HepG2 (cell line): ENCODE measurements around the gene CPEB4. TPM values are rescaled to one million over a fixed set of nuclear protein-coding genes. Genes with fewer than 3 reads are reported as not detected.

Experiments used
- ATF4 ChIP-seq, 2 experiments: fragments of 450-650 bp in 1 of 2; sonication (generic) in 1 of 2; formaldehyde crosslinking; IDR thresholded peaks; 2 replicates each; pipeline versions ENCODE4 v1.5.0 to v1.8.0; 2020 to 2022; ENCODE audit warnings: mild to moderate bottlenecking in 1 of 2, missing genetic modification reagents in 1 of 2
- ATF5 ChIP-seq: sonication (generic); formaldehyde crosslinking; IDR thresholded peaks from 2 replicates; pipeline ENCODE4 v1.4.0; 2020; ENCODE audit warnings: mild to moderate bottlenecking, low read depth, missing genetic modification reagents
- GATA4 ChIP-seq: sonication (generic); IDR thresholded peaks from 2 replicates; pipeline ENCODE4 v1.6.1; 2016; ENCODE audit warnings: antibody characterized with exemption, low read depth, borderline replicate concordance
- GZF1 ChIP-seq: sonication (generic); formaldehyde crosslinking; IDR thresholded peaks from 2 replicates; pipeline ENCODE4 v1.5.1; 2020; ENCODE audit warnings: mild to moderate bottlenecking, missing genetic modification reagents
- HHEX ChIP-seq: IDR thresholded peaks from 2 replicates; pipeline ENCODE4 v1.6.1; 2016; ENCODE audit warnings: control low read depth
- HOXA7 ChIP-seq: sonication (generic); formaldehyde crosslinking; IDR thresholded peaks from 2 replicates; pipeline ENCODE4 v1.8.1; 2022; ENCODE audit warnings: mild to moderate bottlenecking, missing genetic modification reagents, moderate library complexity
- JDP2 ChIP-seq: sonication (generic); formaldehyde crosslinking; IDR thresholded peaks from 2 replicates; pipeline ENCODE4 v1.8.1; 2022; ENCODE audit warnings: missing genetic modification reagents, borderline replicate concordance
- JUND ChIP-seq: sonication (generic); formaldehyde crosslinking; IDR thresholded peaks from 2 replicates; pipeline ENCODE4 v1.8.0; 2022; ENCODE audit warnings: mild to moderate bottlenecking, missing genetic modification reagents
- KAT8 ChIP-seq: IDR thresholded peaks from 2 replicates; pipeline ENCODE4 v1.6.1; 2016; ENCODE audit warnings: missing genetic modification reagents, missing compliant biosample characterization
- KDM2A ChIP-seq: sonication (generic); formaldehyde crosslinking; IDR thresholded peaks from 2 replicates; pipeline ENCODE4 v1.4.0; 2020; ENCODE audit warnings: low read depth, missing genetic modification reagents, borderline replicate concordance
- LCORL ChIP-seq, 2 experiments: fragments of 450-650 bp in 1 of 2; sonication (generic) in 1 of 2; formaldehyde crosslinking in 1 of 2; IDR thresholded peaks; 2 replicates each; pipeline versions ENCODE4 v1.5.0 to v1.6.1; 2017 to 2020; ENCODE audit warnings: antibody characterized with exemption in 1 of 2, missing genetic modification reagents in 1 of 2
- MED13 ChIP-seq: sonication (generic); formaldehyde crosslinking; IDR thresholded peaks from 2 replicates; pipeline ENCODE4 v1.5.0; 2020; ENCODE audit warnings: missing genetic modification reagents
- MED8 ChIP-seq: sonication (generic); formaldehyde crosslinking; IDR thresholded peaks from 2 replicates; pipeline ENCODE4 v1.8.1; 2023; ENCODE audit warnings: mild to moderate bottlenecking, missing genetic modification reagents; ENCODE audit not compliant: insufficient replicate concordance
- MYNN ChIP-seq: sonication (generic); formaldehyde crosslinking; IDR thresholded peaks from 2 replicates; pipeline ENCODE4 v1.4.0; 2020; ENCODE audit warnings: mild to moderate bottlenecking, low read depth, missing genetic modification reagents
- MZF1 ChIP-seq: sonication (generic); formaldehyde crosslinking; IDR thresholded peaks from 2 replicates; pipeline ENCODE4 v1.8.1; 2023; ENCODE audit warnings: mild to moderate bottlenecking, missing genetic modification reagents, borderline replicate concordance
- NFIB ChIP-seq: sonication (generic); formaldehyde crosslinking; IDR thresholded peaks from 2 replicates; pipeline ENCODE4 v1.9.0; 2021; ENCODE audit warnings: missing genetic modification reagents, mild to moderate bottlenecking, borderline replicate concordance
- PREB ChIP-seq: sonication (generic); formaldehyde crosslinking; IDR thresholded peaks from 2 replicates; pipeline ENCODE4 v1.4.0; 2020; ENCODE audit warnings: missing genetic modification reagents
- RCOR2 ChIP-seq: IDR thresholded peaks from 2 replicates; pipeline ENCODE4 v1.6.1; 2016; ENCODE audit warnings: missing biosample characterization, missing genetic modification reagents
- SIX1 ChIP-seq: sonication (generic); formaldehyde crosslinking; IDR thresholded peaks from 2 replicates; pipeline ENCODE4 v1.4.0; 2020; ENCODE audit warnings: missing genetic modification reagents, borderline replicate concordance
- ZBTB20 ChIP-seq: sonication (generic); formaldehyde crosslinking; IDR thresholded peaks from 2 replicates; pipeline ENCODE4 v1.8.1; 2023; ENCODE audit warnings: missing genetic modification reagents, low read depth, mild to moderate bottlenecking, borderline replicate concordance
- ZNF124 ChIP-seq: sonication (generic); formaldehyde crosslinking; IDR thresholded peaks from 2 replicates; pipeline ENCODE4 v1.4.0; 2020; ENCODE audit warnings: missing genetic modification reagents
- ZNF784 ChIP-seq: sonication (generic); formaldehyde crosslinking; IDR thresholded peaks from 2 replicates; pipeline ENCODE4 v1.5.1; 2020; ENCODE audit warnings: missing genetic modification reagents, mild to moderate bottlenecking, borderline replicate concordance
- polyA plus RNA-seq, 8 experiments: library from polyadenylated mRNA; depleted of rRNA in 3 of 8; stranded (reverse) in 7 of 8; unstranded in 1 of 8; fragments of >200 nt; fragmentation: Illumina TruSeq in 4 of 8; extraction: Trizol in 4 of 8; gene quantifications; 2 replicates each; pipeline versions ENCODE4 v1.2.1 to v1.2.3, GENCODE V29; 2011 to 2016; ENCODE audit warnings: low read depth in 4 of 8, missing spikeins in 1 of 8, mixed read lengths in 1 of 8; ENCODE audit not compliant: insufficient read depth in 1 of 8
- total RNA-seq, 5 experiments: library from RNA; depleted of rRNA; stranded (reverse); fragments of >200 nt; fragmentation: Illumina TruSeq; extraction: Trizol; gene quantifications; 2 replicates each; pipeline ENCODE4 v1.2.3, GENCODE V29; 2016; ENCODE audit warnings: low read depth in 1 of 5

Gene CPEB4
- total and polyA plus RNA-seq, 2 of the 13 experiments (the other 11 are each of a cell fraction or from before 2014, with no cell fraction given), result 7.7 to 26.7 TPM

- TF ChIP-seq ATF5 (CRISPR knock-in tag) (no peak), MED8 (CRISPR knock-in tag) (peak; percentile 88), MED13 (0 out of 2 replicates have a peak, but pooled peaks have one; percentile 42), NFIB (CRISPR knock-in tag) (no peak), RCOR2 (CRISPR knock-in tag) (no peak), SIX1 (peak; percentile 62; the same call in 1 of the 2 replicates), ZNF124 (CRISPR knock-in tag) (no peak), KAT8 (peak; percentile 49), GZF1 (0 out of 2 replicates have a peak, but pooled peaks have one; percentile 29), MZF1 (CRISPR knock-in tag) (no peak), ZBTB20 (CRISPR knock-in tag) (peak; percentile 79; the same call in 1 of the 2 replicates), JDP2 (no peak), LCORL (IDR thresholded peaks at IDR 0.05) (no peak; the same call in 1 of the 2 replicates), LCORL (CRISPR knock-in tag; IDR thresholded peaks at IDR 0.05) (peak; percentile 87), MYNN (no peak), KDM2A (CRISPR knock-in tag) (peak; percentile 58), JUND (0 out of 2 replicates have a peak, but pooled peaks have one; percentile 20), GATA4 (peak; percentile 74; the same call in 1 of the 2 replicates), ATF4 (CRISPR knock-in tag; IDR thresholded peaks at IDR 0.05) (peak in 1 of 2 experiments; percentile 83; a peak in 2 of 4 replicates), PREB (CRISPR knock-in tag) (no peak), HHEX (CRISPR knock-in tag) (peak; percentile 38; the same call in 1 of the 2 replicates), ZNF784 (CRISPR knock-in tag) (no peak), HOXA7 (CRISPR knock-in tag) (no peak)
Measured at GRCh38 chr5:173941758-173942401, 53.7 kb downstream of the CPEB4 start (continued).
